Endothelial cell of umbilical vein (primary cell): ENCODE measurements around the gene ROPN1L. TPM values are rescaled to one million over a fixed set of nuclear protein-coding genes. Genes with fewer than 3 reads are reported as not detected.

ENCODE experiments used
- BruUV-seq: library from RNA; stranded (reverse); fragments of 400-500 nt; replicated peaks from 2 replicates; lab custom pipeline; 2021; lab: Mats Ljungman, UMichigan
- CTCF ChIA-PET: fragments of 300-600, 350-600 bp; sonication (Branson Sonifier 250); formaldehyde crosslinking; loops from one replicate; lab custom pipeline; 2021; ENCODE audit warnings: antibody characterized with exemption, inconsistent platforms; lab: Charles Lee
- POLR2A ChIA-PET: fragments of 300-600, 350-600 bp; sonication (Branson Sonifier 250); formaldehyde crosslinking; loops from one replicate; lab custom pipeline; 2021; ENCODE audit warnings: antibody characterized with exemption, inconsistent platforms; lab: Charles Lee
- DNase-seq: peaks from one replicate; pipeline ENCODE4 v3.0.0-alpha.2; 2011; ENCODE audit warnings: low read depth, low spot score
- FAIRE-seq: peaks from 2 replicates; lab custom pipeline; 2011; peaks lifted over from hg19 to GRCh38; lab: Jason Lieb, UNC
- H2AFZ ChIP-seq: 2 replicates; pipeline ENCODE4 v1.6.0; 2012; ENCODE audit warnings: low read depth, low read length, control low read depth, inconsistent platforms
- H3K27ac ChIP-seq: 2 replicates; pipeline ENCODE4 v1.5.1; 2011; ENCODE audit warnings: low read depth, mild to moderate bottlenecking, control low read depth, low read length, moderate library complexity; ENCODE audit not compliant: insufficient read depth
- H3K27me3 ChIP-seq, 2 experiments: 2 replicates each; pipeline versions ENCODE4 v1.6.0 to v1.6.1; 2011; ENCODE audit warnings: low read length in 2 of 2, mixed read lengths in 1 of 2; ENCODE audit not compliant: control insufficient read depth in 2 of 2, insufficient read depth in 2 of 2
- H3K36me3 ChIP-seq, 2 experiments: 2 replicates in 1 of 2; 3 replicates in 1 of 2; pipeline ENCODE4 v1.5.1; 2011; ENCODE audit warnings: low read length in 2 of 2, mild to moderate bottlenecking in 1 of 2, moderate library complexity in 1 of 2; ENCODE audit not compliant: control insufficient read depth in 2 of 2, insufficient read depth in 2 of 2; ENCODE audit errors: extremely low read depth in 1 of 2
- H3K4me1 ChIP-seq: 3 replicates; pipeline ENCODE4 v1.5.1; 2011; ENCODE audit warnings: mild to moderate bottlenecking, low read length; ENCODE audit not compliant: control insufficient read depth, insufficient read depth; ENCODE audit errors: extremely low read depth
- H3K4me2 ChIP-seq: 2 replicates; pipeline ENCODE4 v1.6.1; 2011; ENCODE audit warnings: low read length, control low read depth, mixed read lengths; ENCODE audit not compliant: insufficient read depth
- H3K4me3 ChIP-seq, 3 experiments: fragments of 200-600 bp in 1 of 3; sonication (generic), shearing (Covaris generic) in 1 of 3; replicated peaks in 1 of 3; 2 replicates each; pipeline ENCODE4 v1.5.1; 2011 to 2016; ENCODE audit warnings: control low read depth in 3 of 3, low read length in 3 of 3, mild to moderate bottlenecking in 2 of 3, inconsistent platforms in 1 of 3, low read depth in 1 of 3, moderate library complexity in 1 of 3; ENCODE audit not compliant: insufficient read depth in 1 of 3
- H3K79me2 ChIP-seq: 2 replicates; pipeline ENCODE4 v1.6.0; 2012; ENCODE audit warnings: low read length, inconsistent platforms; ENCODE audit not compliant: control insufficient read depth, insufficient read depth
- H3K9ac ChIP-seq: replicated peaks from 2 replicates; pipeline ENCODE3; 2011; ENCODE audit warnings: low read length, control low read depth; ENCODE audit not compliant: insufficient read depth; ENCODE audit errors: extremely low read depth
- H3K9me1 ChIP-seq: replicated peaks from 3 replicates; pipeline ENCODE4 v1.6.0; 2011; ENCODE audit warnings: mild to moderate bottlenecking, low read length; ENCODE audit not compliant: control insufficient read depth, insufficient read depth; ENCODE audit errors: extremely low read depth
- H3K9me3 ChIP-seq: replicated peaks from 2 replicates; pipeline ENCODE4 v1.5.1; 2012; ENCODE audit warnings: low read length, inconsistent platforms; ENCODE audit not compliant: control insufficient read depth, insufficient read depth
- H4K20me1 ChIP-seq: replicated peaks from 2 replicates; pipeline ENCODE3; 2011; ENCODE audit warnings: mild to moderate bottlenecking, low read length; ENCODE audit not compliant: control insufficient read depth, insufficient read depth; ENCODE audit errors: extremely low read depth
- EZH2 ChIP-seq: IDR thresholded peaks from 2 replicates; pipeline ENCODE4 v1.6.1; 2012; ENCODE audit warnings: borderline replicate concordance, low read depth, mild to moderate bottlenecking, moderate library complexity, low read length, inconsistent platforms; ENCODE audit not compliant: severe bottlenecking
- FOS ChIP-seq: IDR thresholded peaks from 2 replicates; pipeline ENCODE4 v1.6.1; 2011; ENCODE audit warnings: mild to moderate bottlenecking, low read length, moderate library complexity, borderline replicate concordance; ENCODE audit not compliant: insufficient read depth
- GATA2 ChIP-seq: IDR thresholded peaks from 2 replicates; pipeline ENCODE4 v1.7.0; 2011; ENCODE audit warnings: low read depth, mild to moderate bottlenecking, moderate library complexity, mixed read lengths, low read length; ENCODE audit not compliant: insufficient read length, insufficient read depth
- JUN ChIP-seq: IDR thresholded peaks from 2 replicates; pipeline ENCODE4 v1.6.1; 2011; ENCODE audit warnings: borderline replicate concordance, low read depth; ENCODE audit not compliant: insufficient read length, insufficient read depth
- MYC ChIP-seq: IDR thresholded peaks from one replicate; pipeline ENCODE4 v1.6.1; 2011; ENCODE audit warnings: mild to moderate bottlenecking, low read depth, low read length
- POLR2A ChIP-seq: IDR thresholded peaks from 2 replicates; pipeline ENCODE4 v1.6.1; 2012; ENCODE audit warnings: low read depth, mild to moderate bottlenecking, control low read depth, low read length
- POLR2AphosphoS5 ChIP-seq: IDR thresholded peaks from 2 replicates; pipeline ENCODE4 v1.6.1; 2012; ENCODE audit warnings: low read depth, mild to moderate bottlenecking, control low read depth, low read length, moderate library complexity; ENCODE audit not compliant: insufficient read depth
- dilution Hi-C: fragments of 300-500 bp; cut with MboI; formaldehyde crosslinking; loops from one replicate; pipeline ENCODE4 v1.15.0; 2019; ENCODE audit warnings: low sequenced_read_pairs; ENCODE audit not compliant: extremely low pct_ligation_motif_present
- intact Hi-C: fragments of 100-400 bp; cut with micrococcal nuclease; formaldehyde crosslinking; loops from one replicate; pipeline ENCODE4 v1.10.0; 2022
- polyA plus RNA-seq, 4 experiments: library from polyadenylated mRNA; depleted of rRNA in 3 of 4; stranded (reverse) in 3 of 4; unstranded in 1 of 4; fragments of >200 nt; gene quantifications; 2 replicates each; pipeline versions ENCODE4 v1.2.1 to v1.2.3, GENCODE V29; 2011 to 2012; ENCODE audit warnings: missing spikeins in 1 of 4
- total RNA-seq: library from RNA; stranded (reverse); gene quantifications from 2 replicates; pipeline ENCODE4 v1.2.3, GENCODE V29; 2021
- TF ChIP-seq, protein P1 (sequence below): IDR thresholded peaks from 2 replicates; pipeline ENCODE4 v1.6.1; 2011; ENCODE audit not compliant: insufficient read depth, insufficient read length
- TF ChIP-seq, protein P2 (sequence below), 2 donors: IDR thresholded peaks; 1 replicate in 1 of 2; 2 replicates in 1 of 2; pipeline ENCODE4 v1.5.1; 2011; ENCODE audit warnings: low read length in 2 of 2, mild to moderate bottlenecking in 2 of 2, moderate library complexity in 2 of 2, control low read depth in 1 of 2, inconsistent platforms in 1 of 2, low read depth in 1 of 2; ENCODE audit not compliant: insufficient read depth in 1 of 2; ENCODE audit errors: extremely low read depth in 1 of 2

Gene ROPN1L
- total and polyA plus RNA-seq, 2 donors (not counting 3 experiments of a cell fraction or from before 2014, with no cell fraction given) = 0.30 to 0.60 TPM

DNA sequence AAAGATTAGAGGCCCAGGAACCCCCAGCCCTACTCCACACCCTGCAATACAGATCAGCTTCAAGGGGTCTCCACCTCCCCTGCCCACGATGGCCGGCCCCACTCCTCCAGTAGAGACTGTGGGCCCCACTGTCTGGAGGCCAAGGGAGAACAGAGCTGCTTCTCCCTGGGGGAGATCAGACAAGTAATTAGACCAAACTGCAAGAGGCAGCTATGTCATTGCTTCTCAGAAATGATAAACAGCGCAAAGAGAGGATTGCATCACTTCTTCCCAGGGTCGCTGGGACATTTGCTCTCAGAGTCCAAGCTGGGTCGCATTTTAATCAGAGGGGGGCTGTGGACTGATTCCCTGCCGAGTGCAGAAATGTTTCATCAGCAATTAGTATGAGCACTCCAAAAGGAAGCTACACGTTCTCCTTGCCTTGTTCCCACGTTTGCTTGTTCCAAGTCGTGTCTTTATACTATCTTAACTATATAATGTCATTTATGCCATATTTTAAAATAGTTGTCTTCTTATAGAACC is 59.9 kb downstream of the ROPN1L start:
- dilution Hi-C loops = no loop called here
- FAIRE-seq (no peak), DNase-seq (no peak)
- Histone ChIP-seq H3K27ac (no peak overlapping the region), H3K9me3 (no peaks in the 10 kb centered on the region), H3K4me2 (no peak overlapping the region), H3K4me1 (no peaks in the 10 kb centered on the region), H2AFZ (no peak overlapping the region), H3K9ac (no peak overlapping the region), H3K36me3 (no peaks in the 10 kb centered on the region), H4K20me1 (no peaks in the 10 kb centered on the region), H3K9me1 (no peaks in the 10 kb centered on the region), H3K4me3 (no peak overlapping the region), H3K27me3 (no peaks in the 10 kb centered on the region), H3K79me2 (no peaks in the 10 kb centered on the region)
- CTCF ChIA-PET = interaction anchor here (1.0 to 2.3 kb wide), 5 partner anchors 9 to 126 kb away, joined by 3 to 7 read pairs (median 4); no protein-coding TSS in a partner anchor
- intact Hi-C loops = no loop called here
- TF ChIP-seq, protein P1, sequence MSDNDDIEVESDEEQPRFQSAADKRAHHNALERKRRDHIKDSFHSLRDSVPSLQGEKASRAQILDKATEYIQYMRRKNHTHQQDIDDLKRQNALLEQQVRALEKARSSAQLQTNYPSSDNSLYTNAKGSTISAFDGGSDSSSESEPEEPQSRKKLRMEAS = no peak
- TF ChIP-seq POLR2AphosphoS5 = no peak
- TF ChIP-seq JUN = no peak
- no peak for TF ChIP-seq POLR2A
- TF ChIP-seq GATA2 = no peak
- TF ChIP-seq FOS = no peak
- no peak for TF ChIP-seq MYC
- TF ChIP-seq EZH2 = no peak
- TF ChIP-seq, protein P2, sequence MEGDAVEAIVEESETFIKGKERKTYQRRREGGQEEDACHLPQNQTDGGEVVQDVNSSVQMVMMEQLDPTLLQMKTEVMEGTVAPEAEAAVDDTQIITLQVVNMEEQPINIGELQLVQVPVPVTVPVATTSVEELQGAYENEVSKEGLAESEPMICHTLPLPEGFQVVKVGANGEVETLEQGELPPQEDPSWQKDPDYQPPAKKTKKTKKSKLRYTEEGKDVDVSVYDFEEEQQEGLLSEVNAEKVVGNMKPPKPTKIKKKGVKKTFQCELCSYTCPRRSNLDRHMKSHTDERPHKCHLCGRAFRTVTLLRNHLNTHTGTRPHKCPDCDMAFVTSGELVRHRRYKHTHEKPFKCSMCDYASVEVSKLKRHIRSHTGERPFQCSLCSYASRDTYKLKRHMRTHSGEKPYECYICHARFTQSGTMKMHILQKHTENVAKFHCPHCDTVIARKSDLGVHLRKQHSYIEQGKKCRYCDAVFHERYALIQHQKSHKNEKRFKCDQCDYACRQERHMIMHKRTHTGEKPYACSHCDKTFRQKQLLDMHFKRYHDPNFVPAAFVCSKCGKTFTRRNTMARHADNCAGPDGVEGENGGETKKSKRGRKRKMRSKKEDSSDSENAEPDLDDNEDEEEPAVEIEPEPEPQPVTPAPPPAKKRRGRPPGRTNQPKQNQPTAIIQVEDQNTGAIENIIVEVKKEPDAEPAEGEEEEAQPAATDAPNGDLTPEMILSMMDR (IDR thresholded peaks at IDR 0.05; ENCODE audit: extremely low read depth in 1 of 2, insufficient read depth in 1 of 2, low read depth in 1 of 2, low read length in 2 of 2) = no peak
- POLR2A ChIA-PET = no interaction called here
- no TSS peak for BruUV-seq
